Liver (tissue), 9 donors: ENCODE results near the gene UPF3A. TPM values are rescaled to one million over a fixed set of nuclear protein-coding genes. Genes with fewer than 3 reads are reported as not detected.

Experiments
- DNase-seq: peaks from one replicate; pipeline ENCODE4 v3.0.0-alpha.2; 2017; ENCODE audit warnings: low spot score
- H3K27ac ChIP-seq, 2 donors: one replicate each; pipeline ENCODE4 v1.7.0; 2013; ENCODE audit warnings: inconsistent platforms in 2 of 2, low read length in 2 of 2, control low read depth in 1 of 2, low read depth in 1 of 2, mild to moderate bottlenecking in 1 of 2
- H3K27me3 ChIP-seq, 4 donors: one replicate each; pipeline versions ENCODE4 v1.6.1 to v1.7.0; 2013; ENCODE audit warnings: low read length in 3 of 4, inconsistent platforms in 1 of 4, mild to moderate bottlenecking in 1 of 4, moderate library complexity in 1 of 4; ENCODE audit not compliant: control insufficient read depth in 4 of 4, insufficient read depth in 4 of 4
- H3K36me3 ChIP-seq, 4 donors: one replicate each; pipeline versions ENCODE4 v1.6.1 to v1.7.0; 2013; ENCODE audit warnings: low read length in 3 of 4, mild to moderate bottlenecking in 3 of 4, low read depth in 1 of 4, moderate library complexity in 1 of 4; ENCODE audit not compliant: control insufficient read depth in 4 of 4, insufficient read depth in 3 of 4
- H3K4me1 ChIP-seq, 4 donors: one replicate each; pipeline versions ENCODE4 v1.6.1 to v1.7.0; 2013; ENCODE audit warnings: low read length in 3 of 4, mild to moderate bottlenecking in 3 of 4, moderate library complexity in 1 of 4; ENCODE audit not compliant: control insufficient read depth in 4 of 4, insufficient read depth in 4 of 4
- H3K4me3 ChIP-seq, 3 donors: one replicate each; pipeline versions ENCODE4 v1.6.1 to v1.7.0; 2013; ENCODE audit warnings: low read length in 3 of 3, control low read depth in 1 of 3, low read depth in 1 of 3, mild to moderate bottlenecking in 1 of 3
- H3K9ac ChIP-seq, 2 donors: one replicate each; pipeline ENCODE4 v1.7.0; 2013; ENCODE audit warnings: low read length in 2 of 2, mild to moderate bottlenecking in 2 of 2, moderate library complexity in 2 of 2, control low read depth in 1 of 2, low read depth in 1 of 2
- H3K9me3 ChIP-seq, 4 donors: one replicate each; pipeline versions ENCODE4 v1.6.1 to v1.7.0; 2013; ENCODE audit warnings: low read length in 3 of 4; ENCODE audit not compliant: control insufficient read depth in 4 of 4
- ATF3 ChIP-seq: IDR thresholded peaks from 2 replicates; pipeline ENCODE4 v1.6.1; 2016; ENCODE audit warnings: antibody characterized with exemption
- CTCF ChIP-seq: fragments of 150-350 bp; IDR thresholded peaks from 2 replicates; pipeline ENCODE4 v1.5.1; 2017; ENCODE audit warnings: improper control_type of control experiment, low read depth, low read length; ENCODE audit not compliant: missing input control
- EGR1 ChIP-seq, 2 donors: IDR thresholded peaks; 2 replicates each; pipeline ENCODE4 v1.6.1; 2016 to 2018; ENCODE audit warnings: antibody characterized with exemption in 2 of 2, low read depth in 2 of 2
- FOXA1 ChIP-seq: IDR thresholded peaks from 2 replicates; pipeline ENCODE4 v1.6.1; 2016; ENCODE audit warnings: antibody characterized with exemption
- FOXA2 ChIP-seq: IDR thresholded peaks from 2 replicates; pipeline ENCODE4 v1.6.1; 2016; ENCODE audit warnings: antibody characterized with exemption
- GABPA ChIP-seq, 2 donors: IDR thresholded peaks in 1 of 2; conservative IDR thresholded peaks in 1 of 2; 2 replicates each; pipeline ENCODE4 v1.6.1; 2016; ENCODE audit warnings: antibody characterized with exemption in 2 of 2, mild to moderate bottlenecking in 1 of 2, moderate library complexity in 1 of 2
- HNF4A ChIP-seq, 2 donors: conservative IDR thresholded peaks; 2 replicates each; pipeline ENCODE4 v1.6.1; 2016; ENCODE audit warnings: antibody characterized with exemption in 2 of 2, mild to moderate bottlenecking in 2 of 2
- HNF4G ChIP-seq: IDR thresholded peaks from 2 replicates; pipeline ENCODE4 v1.6.1; 2016; ENCODE audit warnings: antibody characterized with exemption
- JUND ChIP-seq, 2 donors: IDR thresholded peaks; 2 replicates each; pipeline ENCODE4 v1.6.1; 2016; ENCODE audit warnings: antibody characterized with exemption in 2 of 2
- MAX ChIP-seq: IDR thresholded peaks from 2 replicates; pipeline ENCODE4 v1.6.1; 2016; ENCODE audit warnings: antibody characterized with exemption
- NR2F2 ChIP-seq: IDR thresholded peaks from 2 replicates; pipeline ENCODE4 v1.6.1; 2016; ENCODE audit warnings: antibody characterized with exemption
- RAD21 ChIP-seq, 2 donors: IDR thresholded peaks; 2 replicates each; pipeline ENCODE4 v1.6.1; 2016; ENCODE audit warnings: antibody characterized with exemption in 2 of 2, mild to moderate bottlenecking in 2 of 2
- REST ChIP-seq: IDR thresholded peaks from 2 replicates; pipeline ENCODE4 v1.6.1; 2016; ENCODE audit warnings: antibody characterized with exemption, mild to moderate bottlenecking
- RXRA ChIP-seq, 2 donors: IDR thresholded peaks; 2 replicates each; pipeline ENCODE4 v1.6.1; 2017 to 2018; ENCODE audit warnings: antibody characterized with exemption in 2 of 2, mild to moderate bottlenecking in 1 of 2
- SP1 ChIP-seq: IDR thresholded peaks from 2 replicates; pipeline ENCODE4 v1.6.1; 2018; ENCODE audit warnings: antibody characterized with exemption, mild to moderate bottlenecking
- TAF1 ChIP-seq: conservative IDR thresholded peaks from 2 replicates; pipeline ENCODE4 v1.6.1; 2016; ENCODE audit warnings: antibody characterized with exemption, mild to moderate bottlenecking
- YY1 ChIP-seq: IDR thresholded peaks from 2 replicates; pipeline ENCODE4 v1.6.1; 2016; ENCODE audit warnings: antibody characterized with exemption, mild to moderate bottlenecking
- ZBTB33 ChIP-seq: IDR thresholded peaks from 2 replicates; pipeline ENCODE4 v1.6.1; 2016; ENCODE audit warnings: antibody characterized with exemption
- WGBS: extraction: QIAGEN DNeasy Blood & Tissue Kit; methylation state at CpG from one replicate; pipeline ENCODE4 v1.1.7; 2013; 5-methylcytosine and 5-hydroxymethylcytosine counted together
- polyA plus RNA-seq, 2 donors: library from polyadenylated mRNA; stranded (reverse) in 1 of 2; unstranded in 1 of 2; fragments of 200-250 nt in 1 of 2; fragments of >200 nt in 1 of 2; fragmentation: Nextera tagmentation in 1 of 2; extraction: Ambion mirVana in 1 of 2; gene quantifications; one replicate each; pipeline versions ENCODE4 v1.2.1 to v1.2.3, GENCODE V29; 2013 to 2015
- total RNA-seq, 2 donors: library from RNA; depleted of rRNA; stranded (reverse); fragments of >200 nt; gene quantifications; one replicate each; pipeline ENCODE4 v1.2.3, GENCODE V29; 2014
- donor health status: healthy.
- donor health status: healthy.
- donor health status: healthy.
- donor health status: healthy.
- donor health status: healthy.

UPF3A gene
- total and polyA plus RNA-seq, 4 donors = 11.0 to 26.5 (median 17.2) TPM

GRCh38 chr13:114243971-114244370 lies 37.4 kb upstream of the UPF3A start:
- Histone ChIP-seq H3K4me3 (no peak overlapping the region), H3K27me3 (no peaks in the 10 kb centered on the region), H3K4me1 (no peaks in the 10 kb centered on the region), H3K9me3 (no peaks in the 10 kb centered on the region), H3K9ac (no peak overlapping the region), H3K27ac (no peak overlapping the region), H3K36me3 (peaks cover 5 to 80% (median 77%) of the 10 kb centered on the region in 4 donors)
- 96% methylated on average over 3 of the region's 3 CpGs for WGBS
- no peak for TF ChIP-seq ZBTB33
- TF ChIP-seq RXRA (IDR thresholded peaks at IDR 0.05) = no peak
- TF ChIP-seq FOXA2 = no peak
- TF ChIP-seq TAF1 = no peak
- TF ChIP-seq HNF4G = no peak
- no peak for TF ChIP-seq MAX
- no peak for TF ChIP-seq ATF3
- no peak for TF ChIP-seq NR2F2
- no peak for TF ChIP-seq YY1
- TF ChIP-seq EGR1 (IDR thresholded peaks at IDR 0.05; ENCODE audit: low read depth in 2 of 2) = no peak
- no peak for TF ChIP-seq GABPA (IDR thresholded peaks at IDR 0.05 in 1 of 2, conservative IDR thresholded peaks at IDR 0.05 in 1 of 2)
- no peak for TF ChIP-seq SP1
- TF ChIP-seq RAD21 (IDR thresholded peaks at IDR 0.05) = no peak
- no peak for TF ChIP-seq FOXA1
- no peak for TF ChIP-seq JUND (IDR thresholded peaks at IDR 0.05)
- TF ChIP-seq HNF4A (conservative IDR thresholded peaks at IDR 0.05) = no peak
- TF ChIP-seq CTCF = no peak
- no peak for TF ChIP-seq REST
- DNase-seq = no peak
